Natural killer cell (primary cell): ENCODE data around the gene ADGRL1. TPM values are rescaled to one million over a fixed set of nuclear protein-coding genes. Genes with fewer than 3 reads are reported as not detected.

ENCODE experiments used
- ATAC-seq, 3 donors: fragments of 150-1000 bp in 2 of 3; fragments of 200-7000 bp in 1 of 3; cut with Tn5 transposase; 1 replicate in 1 of 3; 2 replicates in 2 of 3; pipeline ENCODE4 v1.10.0; 2021; ENCODE audit warnings: mild to moderate bottlenecking in 2 of 3, moderate library complexity in 2 of 3
- DNase-seq, 2 donors: peaks; one replicate each; pipeline versions ENCODE4 v3.0.0 to v3.0.0-alpha.2; 2013 to 2021; ENCODE audit warnings: mixed read lengths in 1 of 2
- H3K27ac ChIP-seq: one replicate; pipeline ENCODE4 v1.5.1; 2013; ENCODE audit warnings: mild to moderate bottlenecking, low read length
- H3K27me3 ChIP-seq: one replicate; pipeline ENCODE4 v1.6.1; 2013; ENCODE audit warnings: low read length; ENCODE audit not compliant: control insufficient read depth, insufficient read depth
- H3K36me3 ChIP-seq: one replicate; pipeline ENCODE4 v1.6.1; 2013; ENCODE audit warnings: low read length; ENCODE audit not compliant: control insufficient read depth, insufficient read depth
- H3K4me1 ChIP-seq: one replicate; pipeline ENCODE4 v1.6.1; 2013; ENCODE audit warnings: low read length; ENCODE audit not compliant: control insufficient read depth, insufficient read depth
- H3K4me3 ChIP-seq: one replicate; pipeline ENCODE4 v1.5.1; 2013; ENCODE audit warnings: low read length
- H3K9me3 ChIP-seq: one replicate; pipeline ENCODE4 v1.6.1; 2013; ENCODE audit warnings: low read length; ENCODE audit not compliant: control insufficient read depth, insufficient read depth
- H3K27ac Mint-ChIP-seq, 2 donors: one replicate each; pipeline ENCODE4 v1.8.0; 2022; ENCODE audit warnings: mild to moderate bottlenecking in 2 of 2, mixed read lengths in 2 of 2, moderate library complexity in 1 of 2
- H3K27me3 Mint-ChIP-seq, 2 donors: one replicate each; pipeline ENCODE4 v1.8.0; 2022; ENCODE audit warnings: low read depth in 2 of 2, mixed read lengths in 2 of 2
- H3K36me3 Mint-ChIP-seq: one replicate; pipeline ENCODE4 v1.8.0; 2022; ENCODE audit warnings: mixed read lengths
- H3K4me1 Mint-ChIP-seq, 2 donors: one replicate each; pipeline ENCODE4 v1.8.0; 2022; ENCODE audit warnings: mixed read lengths in 2 of 2
- H3K4me3 Mint-ChIP-seq: one replicate; pipeline ENCODE4 v1.8.0; 2022; ENCODE audit warnings: mild to moderate bottlenecking, moderate library complexity, mixed read lengths
- H3K9me3 Mint-ChIP-seq, 2 donors: one replicate each; pipeline ENCODE4 v1.8.0; 2022; ENCODE audit warnings: mixed read lengths in 2 of 2
- CTCF ChIP-seq: fragments of 200-600 bp; IDR thresholded peaks from one replicate; pipeline ENCODE4 v1.8.0; 2022; ENCODE audit warnings: antibody characterized with exemption
- WGBS: methylation state at CpG from one replicate; pipeline ENCODE4 v1.1.7; 2013; ENCODE audit warnings: missing lambda C conversion rate; ENCODE audit not compliant: insufficient coverage; 5-methylcytosine and 5-hydroxymethylcytosine counted together
- intact Hi-C: fragments of 100-400 bp; cut with micrococcal nuclease; formaldehyde crosslinking; loops from one replicate; pipeline ENCODE4 v1.14.2; 2022
- total RNA-seq, 4 donors: library from RNA; stranded (reverse); fragments of 120-200 nt in 1 of 4; gene quantifications; one replicate each; pipeline versions ENCODE4 v1.2.3 to v1.2.4, GENCODE V29; 2013 to 2022

Gene ADGRL1
- total RNA-seq, 3 donors from 2014 or later (not counting 1 experiment from before 2014, with no cell fraction given) = 47.3 to 54.3 (median 52.7) TPM

- no peak overlapping the region for H3K4me3 Mint-ChIP-seq
- intact Hi-C loops = no loop called here
- no peak for ATAC-seq
Measured at GRCh38 chr19:14150770-14151661, 55.0 kb downstream of the ADGRL1 start.

GRCh38 chr19:14150041-14150769 lies 55.8 kb downstream of the ADGRL1 start:
- Mint-ChIP-seq H3K27ac (peak overlapping the region; percentile 92 to 97), H3K4me1 (peaks cover 23 to 35% of the 10 kb centered on the region in 2 donors), H3K4me3 (peak overlapping the region; percentile 87), H3K9me3 (no peaks in the 10 kb centered on the region), H3K36me3 (no peaks in the 10 kb centered on the region), H3K27me3 (no peaks in the 10 kb centered on the region)
- peak in 1 of 2 donors; percentile 40 for DNase-seq
- peak in 1 of 3 donors; percentile 1 for ATAC-seq
- peak overlapping the region; percentile 87 for H3K27ac ChIP-seq
- intact Hi-C loops = no loop called here
- no peaks in the 10 kb centered on the region for H3K9me3 ChIP-seq
- TF ChIP-seq CTCF = no peak
- no peak overlapping the region for H3K4me3 ChIP-seq
- peaks cover 31% of the 10 kb centered on the region for H3K4me1 ChIP-seq
- 72% methylated on average over 10 of the region's 10 CpGs for WGBS
- no peaks in the 10 kb centered on the region for H3K27me3 ChIP-seq
- H3K36me3 ChIP-seq = peaks cover 8% of the 10 kb centered on the region

More at GRCh38 chr19:14150770-14151661, 55.0 kb downstream of the ADGRL1 start:
- Mint-ChIP-seq H3K36me3 (no peaks in the 10 kb centered on the region), H3K27ac (peak overlapping the region; percentile 92 to 97), H3K4me1 (peaks cover 23 to 27% of the 10 kb centered on the region in 2 donors), H3K9me3 (no peaks in the 10 kb centered on the region), H3K27me3 (no peaks in the 10 kb centered on the region)
- WGBS = 95% methylated on average over 47 of the region's 47 CpGs
- no peak overlapping the region for H3K4me3 ChIP-seq
- TF ChIP-seq CTCF = no peak
- no peak overlapping the region for H3K27ac ChIP-seq
- peaks cover 12% of the 10 kb centered on the region for H3K36me3 ChIP-seq
- no peak for DNase-seq
- H3K4me1 ChIP-seq = peaks cover 31% of the 10 kb centered on the region
- no peaks in the 10 kb centered on the region for H3K9me3 ChIP-seq
- no peaks in the 10 kb centered on the region for H3K27me3 ChIP-seq

- H3K4me1 ChIP-seq = peaks cover 31% of the 10 kb centered on the region
- H3K36me3 ChIP-seq = peaks cover 5% of the 10 kb centered on the region
- H3K4me3 ChIP-seq = peak overlapping the region; percentile 21
- Mint-ChIP-seq H3K4me3 (peak overlapping the region; percentile 87), H3K36me3 (no peaks in the 10 kb centered on the region), H3K9me3 (no peaks in the 10 kb centered on the region), H3K27ac (peak overlapping the region; percentile 92 to 97), H3K4me1 (peaks cover 23 to 37% of the 10 kb centered on the region in 2 donors), H3K27me3 (no peaks in the 10 kb centered on the region)
- intact Hi-C loops = loop anchor here (1.0 kb wide), 1 partner anchor 12 kb away; no protein-coding TSS in a partner anchor
- no peak for TF ChIP-seq CTCF
- WGBS = 3% methylated on average over 19 of the region's 21 CpGs
- no peaks in the 10 kb centered on the region for H3K9me3 ChIP-seq
- DNase-seq (peak; percentile 46 to 79), ATAC-seq (peak; percentile 72 to 74 (median 72))
- H3K27me3 ChIP-seq = no peaks in the 10 kb centered on the region
- peak overlapping the region; percentile 87 for H3K27ac ChIP-seq
Measured at GRCh38 chr19:14149509-14149994, 56.4 kb downstream of the ADGRL1 start.
